Upper lobe of right lung (tissue), 1 donor: ENCODE measurements around the gene RNASE11. TPM values are rescaled to one million over a fixed set of nuclear protein-coding genes. Genes with fewer than 3 reads are reported as not detected.

ENCODE experiments used
- ATAC-seq: fragments of 200-7000 bp; cut with Tn5 transposase; one replicate; pipeline ENCODE4 v1.9.1; 2020; ENCODE audit warnings: mild to moderate bottlenecking, moderate library complexity
- DNase-seq: peaks from one replicate; pipeline ENCODE4 v3.0.0-alpha.2; 2020
- H3K27ac ChIP-seq: fragments of 200-600 bp; one replicate; pipeline ENCODE4 v1.8.0; 2022
- H3K27me3 ChIP-seq: fragments of 200-600 bp; one replicate; pipeline ENCODE4 v1.8.0; 2022; ENCODE audit warnings: mild to moderate bottlenecking
- H3K36me3 ChIP-seq: fragments of 200-600 bp; one replicate; pipeline ENCODE4 v1.8.0; 2022
- H3K4me1 ChIP-seq: fragments of 200-600 bp; one replicate; pipeline ENCODE4 v1.8.0; 2022
- H3K4me3 ChIP-seq: fragments of 200-600 bp; one replicate; pipeline ENCODE4 v1.8.0; 2022; ENCODE audit warnings: mild to moderate bottlenecking
- H3K9me3 ChIP-seq: fragments of 200-600 bp; one replicate; pipeline ENCODE4 v1.8.0; 2022
- intact Hi-C: fragments of 100-400 bp; cut with DNase I; formaldehyde crosslinking; loops from one replicate; pipeline ENCODE4 v1.11.0; 2022
- total RNA-seq: library from RNA; stranded (reverse); fragmentation: NEBNext Ultra II Directional; extraction: Animal tissue kit (Norgen Biotek cat#: 25700); gene quantifications from one replicate; pipeline ENCODE4 v1.2.1, GENCODE V29; 2021
- TF ChIP-seq, protein P1 (sequence below): fragments of 200-600 bp; IDR thresholded peaks from one replicate; pipeline ENCODE4 v1.8.0; 2022; ENCODE audit warnings: antibody characterized with exemption
- donor health status: DM: no; HTN: yes; CAD: no; lungs with severe emphysema.

RNASE11 gene
- total RNA-seq, 1 donor from 2014 or later: not detected

DNA sequence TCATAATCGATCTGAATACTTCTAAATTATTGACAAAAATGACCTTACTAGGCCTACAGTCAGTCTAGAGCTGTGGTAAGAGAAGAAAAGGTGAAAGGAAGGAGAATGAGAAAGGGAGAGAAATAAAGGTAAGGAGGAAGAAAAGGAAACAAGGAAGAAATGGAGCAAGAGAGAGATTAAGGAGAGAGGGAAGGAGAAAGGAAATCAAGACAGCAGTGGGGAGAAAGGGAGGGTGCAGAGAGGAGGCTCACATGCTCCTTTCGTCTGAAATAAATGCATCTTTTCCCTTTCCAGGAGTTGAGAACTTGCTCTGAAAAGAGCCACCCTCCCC lies 30.6 kb downstream of the RNASE11 start:
- Histone ChIP-seq H3K9me3 (no peaks in the 10 kb centered on the region), H3K27me3 (peaks cover 5% of the 10 kb centered on the region), H3K4me1 (peaks cover 12% of the 10 kb centered on the region), H3K27ac (no peak overlapping the region), H3K36me3 (no peaks in the 10 kb centered on the region), H3K4me3 (no peak overlapping the region)
- intact Hi-C loops: no loop called here
- DNase-seq (no peak), ATAC-seq (no peak)
- TF ChIP-seq, protein P1, sequence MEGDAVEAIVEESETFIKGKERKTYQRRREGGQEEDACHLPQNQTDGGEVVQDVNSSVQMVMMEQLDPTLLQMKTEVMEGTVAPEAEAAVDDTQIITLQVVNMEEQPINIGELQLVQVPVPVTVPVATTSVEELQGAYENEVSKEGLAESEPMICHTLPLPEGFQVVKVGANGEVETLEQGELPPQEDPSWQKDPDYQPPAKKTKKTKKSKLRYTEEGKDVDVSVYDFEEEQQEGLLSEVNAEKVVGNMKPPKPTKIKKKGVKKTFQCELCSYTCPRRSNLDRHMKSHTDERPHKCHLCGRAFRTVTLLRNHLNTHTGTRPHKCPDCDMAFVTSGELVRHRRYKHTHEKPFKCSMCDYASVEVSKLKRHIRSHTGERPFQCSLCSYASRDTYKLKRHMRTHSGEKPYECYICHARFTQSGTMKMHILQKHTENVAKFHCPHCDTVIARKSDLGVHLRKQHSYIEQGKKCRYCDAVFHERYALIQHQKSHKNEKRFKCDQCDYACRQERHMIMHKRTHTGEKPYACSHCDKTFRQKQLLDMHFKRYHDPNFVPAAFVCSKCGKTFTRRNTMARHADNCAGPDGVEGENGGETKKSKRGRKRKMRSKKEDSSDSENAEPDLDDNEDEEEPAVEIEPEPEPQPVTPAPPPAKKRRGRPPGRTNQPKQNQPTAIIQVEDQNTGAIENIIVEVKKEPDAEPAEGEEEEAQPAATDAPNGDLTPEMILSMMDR: no peak

DNA sequence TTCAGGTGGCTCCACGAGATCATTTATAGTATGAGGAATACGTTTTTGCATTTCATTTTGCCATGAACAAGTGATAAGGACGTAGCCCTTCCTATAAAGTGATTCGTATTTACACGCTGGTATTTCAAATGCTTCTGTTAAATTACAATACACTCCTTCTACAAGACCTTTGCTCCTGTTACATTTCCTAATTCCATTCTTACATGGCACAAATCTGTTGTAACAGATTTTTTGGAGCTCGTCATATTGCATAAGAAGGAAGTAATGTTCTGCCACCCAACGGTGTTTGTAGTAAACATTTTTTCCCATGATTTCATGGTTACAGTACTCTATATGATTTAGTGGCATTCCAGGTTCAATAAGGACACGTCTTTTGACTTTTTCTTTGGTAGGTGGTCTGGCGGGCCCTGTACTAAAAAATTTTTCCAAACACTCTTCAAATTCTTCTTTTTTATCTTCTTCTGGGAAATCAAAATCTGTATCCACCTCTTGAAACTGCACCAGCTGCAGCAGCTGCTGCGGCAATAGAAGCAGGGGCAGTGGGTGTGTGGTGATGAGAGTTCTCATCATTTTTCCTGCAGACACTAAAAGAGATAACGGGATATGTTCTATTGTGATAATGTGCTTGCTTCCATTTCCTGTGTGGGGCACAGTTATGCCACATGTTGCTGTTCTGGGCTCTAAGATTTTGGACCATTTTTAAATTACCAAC lies 31.1 kb downstream of the RNASE11 start:
- H3K4me1 ChIP-seq: peaks cover 12% of the 10 kb centered on the region
- intact Hi-C loops: no loop called here
- H3K36me3 ChIP-seq: no peaks in the 10 kb centered on the region
- H3K27ac ChIP-seq: peak overlapping the region; percentile 32
- ATAC-seq: peak; percentile 58
- no peaks in the 10 kb centered on the region for H3K9me3 ChIP-seq
- TF ChIP-seq, protein P1: no peak
- no peak overlapping the region for H3K4me3 ChIP-seq
- H3K27me3 ChIP-seq: peaks cover 5% of the 10 kb centered on the region
- DNase-seq: no peak

DNA sequence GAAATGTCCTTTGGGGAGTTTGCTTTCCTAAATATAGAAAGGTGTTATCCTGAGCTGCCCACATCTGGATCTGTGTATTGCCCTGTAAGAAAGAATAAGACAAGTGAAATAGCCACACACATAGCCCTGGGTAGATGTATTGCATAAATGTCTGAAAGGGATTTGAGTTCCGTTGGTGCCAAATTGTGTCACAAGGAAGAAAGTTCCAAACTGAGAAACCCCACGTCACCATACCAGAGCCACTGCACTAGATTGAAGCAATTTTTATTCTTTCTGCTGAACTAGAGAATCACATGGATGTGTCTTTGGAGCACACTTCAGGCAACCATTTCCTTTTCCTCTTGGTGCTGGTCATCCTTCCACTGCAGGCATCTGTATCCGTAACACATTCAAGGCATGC lies 32.0 kb downstream of the RNASE11 start:
- Histone ChIP-seq H3K27me3 (peaks cover 5% of the 10 kb centered on the region), H3K36me3 (no peaks in the 10 kb centered on the region), H3K4me3 (no peak overlapping the region), H3K9me3 (no peaks in the 10 kb centered on the region), H3K27ac (peak overlapping the region; percentile 32), H3K4me1 (peaks cover 12% of the 10 kb centered on the region)
- TF ChIP-seq, protein P1: no peak
- DNase-seq: no peak
- intact Hi-C loops: no loop called here
- ATAC-seq: peak; percentile 72

DNA sequence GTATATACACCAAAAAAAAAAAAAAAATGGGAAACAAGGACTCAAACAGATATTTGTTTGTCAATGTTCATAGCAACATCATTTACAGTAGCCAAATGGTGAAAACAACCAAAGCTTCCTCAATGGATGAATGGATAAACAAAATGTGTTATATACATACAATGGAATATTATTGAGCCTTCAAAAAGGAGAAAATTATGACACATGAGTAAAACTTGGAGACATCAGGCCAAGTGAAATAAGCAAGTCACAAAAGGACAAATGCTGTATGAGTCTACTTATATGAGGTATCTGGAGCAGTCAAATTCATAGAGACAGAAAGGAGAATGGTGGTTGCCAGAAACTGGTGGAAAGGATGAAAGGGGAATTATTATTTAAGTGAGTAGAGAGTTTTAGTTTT lies 34.8 kb downstream of the RNASE11 start:
- TF ChIP-seq, protein P1: no peak
- Histone ChIP-seq H3K4me1 (peaks cover 12% of the 10 kb centered on the region), H3K4me3 (no peak overlapping the region), H3K27ac (no peak overlapping the region), H3K9me3 (no peaks in the 10 kb centered on the region), H3K27me3 (peaks cover 5% of the 10 kb centered on the region), H3K36me3 (no peaks in the 10 kb centered on the region)
- ATAC-seq (no peak), DNase-seq (no peak)
- intact Hi-C loops: no loop called here

DNA sequence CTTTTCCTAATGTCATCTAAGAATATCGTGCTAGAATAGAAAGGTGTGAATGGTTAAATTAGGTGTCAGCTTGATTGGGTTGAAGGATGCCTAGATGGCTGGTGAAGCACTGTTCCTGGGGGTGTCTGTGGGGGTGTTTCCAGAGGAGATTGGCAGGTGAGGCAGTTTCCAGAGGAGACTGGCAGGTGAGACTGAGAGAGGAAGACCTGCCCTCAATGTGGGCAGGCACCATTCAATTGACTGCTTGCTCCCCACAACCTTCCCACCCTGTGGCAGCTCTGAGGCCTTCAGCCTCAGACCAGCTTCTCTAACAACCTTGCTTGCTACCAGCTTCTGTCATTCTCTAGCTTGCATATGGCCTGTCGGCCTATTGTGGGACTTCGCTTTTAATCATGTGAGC lies 36.2 kb downstream of the RNASE11 start:
- Histone ChIP-seq H3K4me3 (no peak overlapping the region), H3K9me3 (no peaks in the 10 kb centered on the region), H3K27ac (no peak overlapping the region), H3K4me1 (peaks cover 4% of the 10 kb centered on the region), H3K36me3 (no peaks in the 10 kb centered on the region), H3K27me3 (peaks cover 5% of the 10 kb centered on the region)
- TF ChIP-seq, protein P1: no peak
- no peak for ATAC-seq
- intact Hi-C loops: no loop called here
- no peak for DNase-seq

DNA sequence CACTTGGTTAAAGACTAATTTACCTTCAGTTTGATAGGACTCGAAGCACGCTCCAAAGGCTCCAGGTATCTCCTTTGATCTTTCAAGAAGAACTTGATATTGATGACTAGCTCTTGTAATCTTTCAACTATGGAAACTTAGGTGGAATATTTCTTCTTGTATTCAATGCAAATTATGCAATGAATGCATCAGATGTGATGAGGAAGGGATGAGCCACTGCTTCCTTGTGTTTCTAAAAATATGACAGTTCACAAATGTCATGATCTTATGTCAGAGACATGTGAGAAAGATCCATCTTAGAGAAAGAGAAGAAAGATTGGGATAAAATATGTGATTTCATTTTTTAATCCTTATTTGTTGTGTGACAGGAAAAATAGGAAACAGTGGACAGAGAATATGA lies 36.9 kb downstream of the RNASE11 start:
- intact Hi-C loops: no loop called here
- DNase-seq: no peak
- H3K36me3 ChIP-seq: no peaks in the 10 kb centered on the region
- TF ChIP-seq, protein P1: no peak
- no peak overlapping the region for H3K27ac ChIP-seq
- no peaks in the 10 kb centered on the region for H3K9me3 ChIP-seq
- H3K4me3 ChIP-seq: no peak overlapping the region
- H3K27me3 ChIP-seq: peaks cover 5% of the 10 kb centered on the region
- no peak for ATAC-seq
- no peaks in the 10 kb centered on the region for H3K4me1 ChIP-seq
